Gastroesophageal sphincter (tissue), 3 donors: ENCODE results near the gene SLC38A5.

ENCODE experiments used
- EP300 ChIP-seq: sonication (generic); formaldehyde crosslinking; IDR thresholded peaks from one replicate; pipeline ENCODE4 v1.6.1; 2017; ENCODE audit warnings: antibody characterized with exemption, mild to moderate bottlenecking
- POLR2A ChIP-seq, 2 donors: fragments of 450-650 bp; IDR thresholded peaks; one replicate each; pipeline ENCODE4 v1.6.1; 2017; ENCODE audit warnings: antibody characterized with exemption in 2 of 2, mild to moderate bottlenecking in 2 of 2, moderate library complexity in 1 of 2
- POLR2AphosphoS5 ChIP-seq: sonication (generic); formaldehyde crosslinking; IDR thresholded peaks from one replicate; pipeline ENCODE4 v1.6.1; 2017; ENCODE audit warnings: antibody characterized with exemption
- TF ChIP-seq, protein P1 (sequence below), 4 experiments: fragments of 200-600 bp in 2 of 4; fragments of 450-650 bp in 2 of 4; sonication (generic) in 1 of 4; IDR thresholded peaks; one replicate each; pipeline ENCODE4 v1.5.1; 2017 to 2019; ENCODE audit warnings: antibody characterized with exemption in 4 of 4, mild to moderate bottlenecking in 2 of 4, moderate library complexity in 2 of 4

GRCh38 chrX:48488034-48488433 lies 18.0 kb upstream of the SLC38A5 start:
- TF ChIP-seq POLR2AphosphoS5: no peak
- TF ChIP-seq, protein P1, sequence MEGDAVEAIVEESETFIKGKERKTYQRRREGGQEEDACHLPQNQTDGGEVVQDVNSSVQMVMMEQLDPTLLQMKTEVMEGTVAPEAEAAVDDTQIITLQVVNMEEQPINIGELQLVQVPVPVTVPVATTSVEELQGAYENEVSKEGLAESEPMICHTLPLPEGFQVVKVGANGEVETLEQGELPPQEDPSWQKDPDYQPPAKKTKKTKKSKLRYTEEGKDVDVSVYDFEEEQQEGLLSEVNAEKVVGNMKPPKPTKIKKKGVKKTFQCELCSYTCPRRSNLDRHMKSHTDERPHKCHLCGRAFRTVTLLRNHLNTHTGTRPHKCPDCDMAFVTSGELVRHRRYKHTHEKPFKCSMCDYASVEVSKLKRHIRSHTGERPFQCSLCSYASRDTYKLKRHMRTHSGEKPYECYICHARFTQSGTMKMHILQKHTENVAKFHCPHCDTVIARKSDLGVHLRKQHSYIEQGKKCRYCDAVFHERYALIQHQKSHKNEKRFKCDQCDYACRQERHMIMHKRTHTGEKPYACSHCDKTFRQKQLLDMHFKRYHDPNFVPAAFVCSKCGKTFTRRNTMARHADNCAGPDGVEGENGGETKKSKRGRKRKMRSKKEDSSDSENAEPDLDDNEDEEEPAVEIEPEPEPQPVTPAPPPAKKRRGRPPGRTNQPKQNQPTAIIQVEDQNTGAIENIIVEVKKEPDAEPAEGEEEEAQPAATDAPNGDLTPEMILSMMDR (IDR thresholded peaks at IDR 0.05): no peak
- no peak for TF ChIP-seq POLR2A (IDR thresholded peaks at IDR 0.05)
- TF ChIP-seq EP300: no peak
